Keratinocyte (primary cell): Measurements from ENCODE around the gene ZSWIM6. TPM values are rescaled to one million over a fixed set of nuclear protein-coding genes. Genes with fewer than 3 reads are reported as not detected.

ENCODE experiments used
- DNase-seq: peaks from one replicate; pipeline ENCODE4 v3.0.0-alpha.2; 2011; ENCODE audit warnings: low read depth, missing footprints, low spot score
- FAIRE-seq: peaks from 2 replicates; lab custom pipeline; 2011; peaks lifted over from hg19 to GRCh38; lab: Jason Lieb, UNC
- H2AFZ ChIP-seq: 2 replicates; pipeline ENCODE4 v1.6.0; 2012; ENCODE audit warnings: low read length, control low read depth, inconsistent platforms; ENCODE audit not compliant: control insufficient read depth
- H3K27ac ChIP-seq: 2 replicates; pipeline ENCODE4 v1.5.1; 2011; ENCODE audit warnings: low read length; ENCODE audit not compliant: control insufficient read depth, insufficient read depth
- H3K27me3 ChIP-seq: 3 replicates; pipeline ENCODE4 v1.6.0; 2011; ENCODE audit warnings: low read length; ENCODE audit not compliant: control insufficient read depth, insufficient read depth; ENCODE audit errors: extremely low read depth
- H3K36me3 ChIP-seq, 2 experiments: 2 replicates in 1 of 2; 3 replicates in 1 of 2; pipeline ENCODE4 v1.5.1; 2011; ENCODE audit warnings: low read length in 2 of 2, mild to moderate bottlenecking in 1 of 2; ENCODE audit not compliant: control insufficient read depth in 2 of 2, insufficient read depth in 2 of 2; ENCODE audit errors: extremely low read depth in 1 of 2
- H3K4me1 ChIP-seq: 3 replicates; pipeline ENCODE4 v1.5.1; 2011; ENCODE audit warnings: low read length; ENCODE audit not compliant: control insufficient read depth, insufficient read depth; ENCODE audit errors: extremely low read depth
- H3K4me2 ChIP-seq: 3 replicates; pipeline ENCODE4 v1.6.0; 2011; ENCODE audit warnings: low read depth, low read length; ENCODE audit not compliant: control insufficient read depth, insufficient read depth; ENCODE audit errors: extremely low read depth
- H3K4me3 ChIP-seq, 3 experiments: fragments of 200-600 bp in 1 of 3; sonication (generic) in 1 of 3; 2 replicates in 2 of 3; 3 replicates in 1 of 3; pipeline ENCODE4 v1.5.1; 2011 to 2016; ENCODE audit warnings: low read length in 3 of 3, mild to moderate bottlenecking in 3 of 3, control low read depth in 2 of 3, inconsistent platforms in 1 of 3, low read depth in 1 of 3, mixed read lengths in 1 of 3, mixed run types in 1 of 3, moderate library complexity in 1 of 3; ENCODE audit not compliant: control insufficient read depth in 2 of 3, insufficient read depth in 2 of 3; ENCODE audit errors: extremely low read depth in 1 of 3
- H3K79me2 ChIP-seq: 2 replicates; pipeline ENCODE4 v1.6.0; 2012; ENCODE audit warnings: low read length; ENCODE audit not compliant: control insufficient read depth, insufficient read depth
- H3K9ac ChIP-seq: 3 replicates; pipeline ENCODE4 v1.6.0; 2011; ENCODE audit warnings: low read length; ENCODE audit not compliant: control insufficient read depth, insufficient read depth; ENCODE audit errors: extremely low read depth
- H3K9me1 ChIP-seq: 3 replicates; pipeline ENCODE4 v1.6.0; 2011; ENCODE audit warnings: low read length; ENCODE audit not compliant: control insufficient read depth, insufficient read depth; ENCODE audit errors: extremely low read depth
- H3K9me3 ChIP-seq: 2 replicates; pipeline ENCODE4 v1.5.1; 2012; ENCODE audit warnings: low read depth, low read length; ENCODE audit not compliant: control insufficient read depth
- H4K20me1 ChIP-seq: 3 replicates; pipeline ENCODE4 v1.6.0; 2011; ENCODE audit warnings: low read length; ENCODE audit not compliant: control insufficient read depth, insufficient read depth; ENCODE audit errors: extremely low read depth
- EZH2 ChIP-seq: IDR thresholded peaks from one replicate; pipeline ENCODE4 v1.6.1; 2012; ENCODE audit warnings: inconsistent platforms, mild to moderate bottlenecking, low read length, moderate library complexity
- dilution Hi-C: fragments of 300-500 bp; cut with MboI; formaldehyde crosslinking; loops from one replicate; pipeline ENCODE4 v1.7.0; 2020; ENCODE audit warnings: low sequenced_read_pairs; ENCODE audit not compliant: extremely low pct_ligation_motif_present
- polyA plus RNA-seq, 5 experiments: library from polyadenylated mRNA; depleted of rRNA in 3 of 5; stranded (reverse) in 3 of 5; stranded (forward) in 1 of 5; unstranded in 1 of 5; fragments of >200 nt; gene quantifications; 1 replicate in 1 of 5; 2 replicates in 3 of 5; 3 replicates in 1 of 5; pipeline versions ENCODE4 v1.2.1 to v1.2.3, GENCODE V29; 2011 to 2012; ENCODE audit warnings: missing spikeins in 2 of 5, low read depth in 1 of 5, low replicate concordance in 1 of 5
- TF ChIP-seq, protein P1 (sequence below), 3 experiments: IDR thresholded peaks in 1 of 3; conservative IDR thresholded peaks in 1 of 3; optimal IDR thresholded peaks in 1 of 3; 2 replicates in 2 of 3; 3 replicates in 1 of 3; pipeline versions ENCODE3 to v1.5.1; 2011; ENCODE audit warnings: low read length in 3 of 3, mild to moderate bottlenecking in 3 of 3, moderate library complexity in 2 of 3, control low read depth in 1 of 3, inconsistent platforms in 1 of 3; ENCODE audit not compliant: insufficient read depth in 2 of 3; ENCODE audit errors: extremely low read depth in 1 of 3

ZSWIM6 gene
- polyA plus RNA-seq, 1 donor (not counting 4 experiments of a cell fraction or from before 2014, with no cell fraction given) = 9.9 TPM

DNA sequence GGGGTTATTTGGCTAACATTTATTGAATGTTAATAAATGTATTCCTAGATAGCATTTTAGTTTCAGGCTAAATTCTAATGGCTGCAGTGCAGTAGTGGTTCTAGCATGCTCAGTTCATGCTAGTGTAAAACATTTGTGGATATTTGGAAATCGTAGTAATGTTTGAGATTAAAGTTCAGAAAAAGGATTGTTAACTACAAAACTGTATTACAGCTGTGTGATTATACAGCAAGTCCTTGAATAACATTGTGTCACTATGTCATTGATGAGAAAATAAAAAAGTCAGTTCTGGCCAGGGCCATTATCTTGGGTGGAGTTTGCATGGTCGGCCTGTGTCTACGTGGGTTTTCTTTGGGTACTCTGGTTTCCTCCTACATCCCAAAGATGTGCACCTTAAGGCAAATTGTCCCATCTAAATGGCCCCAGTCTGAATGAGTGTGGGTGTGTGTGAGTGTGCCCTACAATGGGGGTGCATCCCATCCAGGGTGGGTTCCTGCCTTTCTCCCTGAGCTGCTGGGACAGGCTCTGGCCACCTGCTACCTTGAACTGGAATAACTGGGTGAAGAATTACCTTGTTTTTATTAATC lies 8.8 kb downstream of the ZSWIM6 start:
- no peaks in the 10 kb centered on the region for H3K36me3 ChIP-seq
- DNase-seq (no peak), FAIRE-seq (no peak)
- H3K27me3 ChIP-seq = no peaks in the 10 kb centered on the region
- peaks cover 4% of the 10 kb centered on the region for H4K20me1 ChIP-seq
- H3K4me3 ChIP-seq = no peak overlapping the region
- H3K4me2 ChIP-seq = no peak overlapping the region
- no peak overlapping the region for H3K9ac ChIP-seq
- no peak overlapping the region for H3K27ac ChIP-seq
- H3K9me1 ChIP-seq = no peaks in the 10 kb centered on the region
- no peaks in the 10 kb centered on the region for H3K9me3 ChIP-seq
- peaks cover 92% of the 10 kb centered on the region for H3K79me2 ChIP-seq
- TF ChIP-seq EZH2 = no peak
- TF ChIP-seq, protein P1, sequence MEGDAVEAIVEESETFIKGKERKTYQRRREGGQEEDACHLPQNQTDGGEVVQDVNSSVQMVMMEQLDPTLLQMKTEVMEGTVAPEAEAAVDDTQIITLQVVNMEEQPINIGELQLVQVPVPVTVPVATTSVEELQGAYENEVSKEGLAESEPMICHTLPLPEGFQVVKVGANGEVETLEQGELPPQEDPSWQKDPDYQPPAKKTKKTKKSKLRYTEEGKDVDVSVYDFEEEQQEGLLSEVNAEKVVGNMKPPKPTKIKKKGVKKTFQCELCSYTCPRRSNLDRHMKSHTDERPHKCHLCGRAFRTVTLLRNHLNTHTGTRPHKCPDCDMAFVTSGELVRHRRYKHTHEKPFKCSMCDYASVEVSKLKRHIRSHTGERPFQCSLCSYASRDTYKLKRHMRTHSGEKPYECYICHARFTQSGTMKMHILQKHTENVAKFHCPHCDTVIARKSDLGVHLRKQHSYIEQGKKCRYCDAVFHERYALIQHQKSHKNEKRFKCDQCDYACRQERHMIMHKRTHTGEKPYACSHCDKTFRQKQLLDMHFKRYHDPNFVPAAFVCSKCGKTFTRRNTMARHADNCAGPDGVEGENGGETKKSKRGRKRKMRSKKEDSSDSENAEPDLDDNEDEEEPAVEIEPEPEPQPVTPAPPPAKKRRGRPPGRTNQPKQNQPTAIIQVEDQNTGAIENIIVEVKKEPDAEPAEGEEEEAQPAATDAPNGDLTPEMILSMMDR (optimal IDR thresholded peaks at IDR 0.05 in 1 of 3, IDR thresholded peaks at IDR 0.05 in 1 of 3, conservative IDR thresholded peaks at IDR 0.05 in 1 of 3; ENCODE audit: extremely low read depth in 1 of 3, insufficient read depth in 2 of 3, low read length in 3 of 3) = no peak
- H2AFZ ChIP-seq = no peak overlapping the region
- H3K4me1 ChIP-seq = peaks cover 6% of the 10 kb centered on the region
- dilution Hi-C loops = no loop called here

DNA sequence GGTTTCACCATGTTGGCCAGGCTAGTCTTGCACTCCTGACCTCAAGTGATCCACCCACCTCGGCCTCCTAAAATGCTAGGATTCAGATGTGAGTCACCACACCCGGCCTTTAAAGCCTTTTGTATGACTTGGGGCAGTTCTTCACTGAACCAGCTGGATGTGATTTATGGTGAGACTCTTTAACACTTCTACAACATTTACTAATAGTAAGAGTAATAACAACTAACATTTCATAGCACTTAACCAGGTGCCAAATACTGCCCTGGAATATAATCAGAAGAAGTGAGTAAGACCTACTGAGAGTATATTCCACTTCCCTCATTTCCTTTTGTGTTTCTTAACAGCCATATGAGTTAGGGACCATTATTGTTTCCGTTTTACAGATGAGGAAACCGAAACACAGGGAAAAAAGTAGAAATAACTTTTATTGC lies 10.0 kb downstream of the ZSWIM6 start:
- TF ChIP-seq, protein P1 (optimal IDR thresholded peaks at IDR 0.05 in 1 of 3, IDR thresholded peaks at IDR 0.05 in 1 of 3, conservative IDR thresholded peaks at IDR 0.05 in 1 of 3; ENCODE audit: extremely low read depth in 1 of 3, insufficient read depth in 2 of 3, low read length in 3 of 3) = no peak
- TF ChIP-seq EZH2 = no peak
- Histone ChIP-seq H3K4me2 (peak overlapping the region; percentile 2), H4K20me1 (peaks cover 4% of the 10 kb centered on the region), H3K9me1 (no peaks in the 10 kb centered on the region), H2AFZ (no peak overlapping the region), H3K27me3 (no peaks in the 10 kb centered on the region), H3K9me3 (no peaks in the 10 kb centered on the region), H3K9ac (no peak overlapping the region), H3K4me3 (no peak overlapping the region), H3K36me3 (no peaks in the 10 kb centered on the region), H3K4me1 (peaks cover 6% of the 10 kb centered on the region), H3K79me2 (peaks cover 91% of the 10 kb centered on the region), H3K27ac (no peak overlapping the region)
- FAIRE-seq = peak; percentile 23
- dilution Hi-C loops = no loop called here
- peak; percentile 33 for DNase-seq
